Measurements from ENCODE around the gene MTHFSD.

Gene MTHFSD

GRCh38 chr16:86581458-86581857 is 26.4 kb upstream of the MTHFSD start:
- DNase-seq = no peak

GRCh38 chr16:86580791-86581170 is 25.7 kb upstream of the MTHFSD start:
- DNase-seq = no peak

GRCh38 chr16:86580063-86580790 is 25.2 kb upstream of the MTHFSD start:
- no peak for DNase-seq

GRCh38 chr16:86579268-86580062 is 24.4 kb upstream of the MTHFSD start:
- DNase-seq = no peak

- no peak for DNase-seq
Observed at GRCh38 chr16:86578611-86579267, 23.7 kb upstream of the MTHFSD start.

- DNase-seq = no peak
Observed at GRCh38 chr16:86578061-86578599, 23.1 kb upstream of the MTHFSD start, which contains the start of gene FOXL1. Gene FOXL1, plus strand, starts transcription at chr16:86578549. Its CDS starts 175 bp downstream, at chr16:86578724.

- DNase-seq = no peak
Observed at GRCh38 chr16:86577314-86577971, 22.4 kb upstream of the MTHFSD start.

- DNase-seq = no peak
Observed at GRCh38 chr16:86576591-86577313, 21.7 kb upstream of the MTHFSD start.

GRCh38 chr16:86575754-86576557 is 20.9 kb upstream of the MTHFSD start:
- no peak for DNase-seq

- DNase-seq = no peak
Observed at GRCh38 chr16:86575095-86575685, 20.2 kb upstream of the MTHFSD start.

GRCh38 chr16:86574646-86575045 is 19.6 kb upstream of the MTHFSD start:
- no peak for DNase-seq

- no peak for DNase-seq
Observed at GRCh38 chr16:86573646-86574508, 18.8 kb upstream of the MTHFSD start.

- DNase-seq = no peak
Observed at GRCh38 chr16:86573215-86573614, 18.2 kb upstream of the MTHFSD start.

GRCh38 chr16:86572606-86573005 is 17.6 kb upstream of the MTHFSD start:
- no peak for DNase-seq

- DNase-seq = no peak
Observed at GRCh38 chr16:86572041-86572521, 17.0 kb upstream of the MTHFSD start.

- no peak for DNase-seq
Observed at GRCh38 chr16:86571530-86571915, 16.5 kb upstream of the MTHFSD start.

GRCh38 chr16:86570558-86571529 is 15.8 kb upstream of the MTHFSD start:
- DNase-seq = no peak

GRCh38 chr16:86569701-86570447 is 14.8 kb upstream of the MTHFSD start:
- no peak for DNase-seq
